ENCODE results near the gene GRB7. TPM values are rescaled to one million over a fixed set of nuclear protein-coding genes. Genes with fewer than 3 reads are reported as not detected.

Gene GRB7
- total and polyA plus RNA-seq, 2 experiments from 2014 or later: 12.8 to 28.9 TPM

DNA sequence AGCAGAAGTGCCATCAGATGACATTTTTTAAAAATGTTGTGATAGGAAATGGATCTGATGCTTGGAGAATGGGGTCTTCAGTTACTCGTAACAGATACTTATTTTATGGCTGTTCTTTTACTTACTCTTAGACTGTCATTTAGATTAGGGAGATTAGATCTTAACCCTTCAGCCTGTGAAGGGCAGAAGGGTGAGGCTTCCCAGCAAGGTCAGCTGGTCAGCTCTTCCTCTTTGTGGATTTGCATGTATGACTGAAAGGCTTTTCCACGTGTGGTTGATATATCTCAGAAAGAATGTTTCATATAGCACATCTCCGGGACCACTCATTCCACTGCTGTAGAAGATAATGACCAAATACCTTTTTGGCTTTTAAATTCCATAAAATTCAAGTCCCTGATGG is 27.4 kb downstream of the GRB7 start:
- Histone ChIP-seq H3K9me2 (ENCODE audit: insufficient read depth) (no peaks in the 10 kb centered on the region), H3K4me3 (no peak overlapping the region), H3K27ac (ENCODE audit: low read depth) (no peak overlapping the region), H4K20me1 (replicated peaks; ENCODE audit: insufficient read depth) (no peaks in the 10 kb centered on the region; the same call in 1 of the 2 replicates), H3F3A (replicated peaks; ENCODE audit: low read depth) (no peaks in the 10 kb centered on the region), H3K4me1 (ENCODE audit: insufficient read depth) (no peaks in the 10 kb centered on the region), H3K27me3 (ENCODE audit: insufficient read depth) (no peaks in the 10 kb centered on the region), H3K79me2 (replicated peaks; ENCODE audit: insufficient read depth) (no peaks in the 10 kb centered on the region), H3K36me3 (ENCODE audit: insufficient read depth) (no peaks in the 10 kb centered on the region), H2AFZ (no peak overlapping the region), H3K4me2 (no peak overlapping the region)
- DNase-seq (ENCODE audit: low spot score) (no peak), ATAC-seq (no peak)
- no peak overlapping the region for H3K27ac Mint-ChIP-seq
- H3K4me1 Mint-ChIP-seq: peaks cover 3% of the 10 kb centered on the region; the same call in 1 of the 3 replicates
- H3K27me3 Mint-ChIP-seq (ENCODE audit: insufficient read depth, low read depth, poor library complexity): peaks cover 5% of the 10 kb centered on the region
- H3K4me3 Mint-ChIP-seq: no peak overlapping the region
- no peaks in the 10 kb centered on the region for H3K36me3 Mint-ChIP-seq (ENCODE audit: low read depth)
- TF ChIP-seq CREB1 (CRISPR knock-in tag; IDR thresholded peaks at IDR 0.05; ENCODE audit: low read depth) (no peak), POLR2AphosphoS5 (IDR thresholded peaks at IDR 0.05; ENCODE audit: low read depth) (no peak), CTCF (conservative IDR thresholded peaks at IDR 0.05; ENCODE audit: low read depth in 2 of 2) (no peak), ZNF114 (CRISPR knock-in tag; IDR thresholded peaks at IDR 0.05) (no peak), EZH2phosphoT487 (IDR thresholded peaks at IDR 0.05; ENCODE audit: unreplicated experiment) (no peak), NANOG (IDR thresholded peaks at IDR 0.05; ENCODE audit: borderline replicate concordance) (no peak), EZH2 (IDR thresholded peaks at IDR 0.05; ENCODE audit: low read depth, unreplicated experiment) (no peak), ZNF462 (CRISPR knock-in tag; IDR thresholded peaks at IDR 0.05) (no peak), JUNB (IDR thresholded peaks at IDR 0.05; ENCODE audit: unreplicated experiment) (no peak), ZNF331 (CRISPR knock-in tag; IDR thresholded peaks at IDR 0.05; ENCODE audit: low read depth) (no peak), STAT1 (IDR thresholded peaks at IDR 0.05; ENCODE audit: unreplicated experiment) (no peak)
- TF ChIP-seq, protein P1, sequence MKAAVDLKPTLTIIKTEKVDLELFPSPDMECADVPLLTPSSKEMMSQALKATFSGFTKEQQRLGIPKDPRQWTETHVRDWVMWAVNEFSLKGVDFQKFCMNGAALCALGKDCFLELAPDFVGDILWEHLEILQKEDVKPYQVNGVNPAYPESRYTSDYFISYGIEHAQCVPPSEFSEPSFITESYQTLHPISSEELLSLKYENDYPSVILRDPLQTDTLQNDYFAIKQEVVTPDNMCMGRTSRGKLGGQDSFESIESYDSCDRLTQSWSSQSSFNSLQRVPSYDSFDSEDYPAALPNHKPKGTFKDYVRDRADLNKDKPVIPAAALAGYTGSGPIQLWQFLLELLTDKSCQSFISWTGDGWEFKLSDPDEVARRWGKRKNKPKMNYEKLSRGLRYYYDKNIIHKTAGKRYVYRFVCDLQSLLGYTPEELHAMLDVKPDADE (IDR thresholded peaks at IDR 0.05): no peak
- TF ChIP-seq, protein P2, sequence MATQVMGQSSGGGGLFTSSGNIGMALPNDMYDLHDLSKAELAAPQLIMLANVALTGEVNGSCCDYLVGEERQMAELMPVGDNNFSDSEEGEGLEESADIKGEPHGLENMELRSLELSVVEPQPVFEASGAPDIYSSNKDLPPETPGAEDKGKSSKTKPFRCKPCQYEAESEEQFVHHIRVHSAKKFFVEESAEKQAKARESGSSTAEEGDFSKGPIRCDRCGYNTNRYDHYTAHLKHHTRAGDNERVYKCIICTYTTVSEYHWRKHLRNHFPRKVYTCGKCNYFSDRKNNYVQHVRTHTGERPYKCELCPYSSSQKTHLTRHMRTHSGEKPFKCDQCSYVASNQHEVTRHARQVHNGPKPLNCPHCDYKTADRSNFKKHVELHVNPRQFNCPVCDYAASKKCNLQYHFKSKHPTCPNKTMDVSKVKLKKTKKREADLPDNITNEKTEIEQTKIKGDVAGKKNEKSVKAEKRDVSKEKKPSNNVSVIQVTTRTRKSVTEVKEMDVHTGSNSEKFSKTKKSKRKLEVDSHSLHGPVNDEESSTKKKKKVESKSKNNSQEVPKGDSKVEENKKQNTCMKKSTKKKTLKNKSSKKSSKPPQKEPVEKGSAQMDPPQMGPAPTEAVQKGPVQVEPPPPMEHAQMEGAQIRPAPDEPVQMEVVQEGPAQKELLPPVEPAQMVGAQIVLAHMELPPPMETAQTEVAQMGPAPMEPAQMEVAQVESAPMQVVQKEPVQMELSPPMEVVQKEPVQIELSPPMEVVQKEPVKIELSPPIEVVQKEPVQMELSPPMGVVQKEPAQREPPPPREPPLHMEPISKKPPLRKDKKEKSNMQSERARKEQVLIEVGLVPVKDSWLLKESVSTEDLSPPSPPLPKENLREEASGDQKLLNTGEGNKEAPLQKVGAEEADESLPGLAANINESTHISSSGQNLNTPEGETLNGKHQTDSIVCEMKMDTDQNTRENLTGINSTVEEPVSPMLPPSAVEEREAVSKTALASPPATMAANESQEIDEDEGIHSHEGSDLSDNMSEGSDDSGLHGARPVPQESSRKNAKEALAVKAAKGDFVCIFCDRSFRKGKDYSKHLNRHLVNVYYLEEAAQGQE (IDR thresholded peaks at IDR 0.05; ENCODE audit: unreplicated experiment): no peak
- no peaks in the 10 kb centered on the region for H3K9me3 Mint-ChIP-seq

Data from GM23338 (cell line).